Activated T-helper 1 cell treated with anti-CD3 and anti-CD28 coated beads, Interleukin-2, amount 50 U/mL, for 16 hours (primary cell): ENCODE results near the gene ANAPC10.

Experiments
- DNase-seq, 2 donors: peaks; one replicate each; pipeline ENCODE4 v3.0.0-alpha.2; 2020; ENCODE audit warnings: low read depth in 1 of 2, low spot score in 1 of 2

Gene ANAPC10

DNA sequence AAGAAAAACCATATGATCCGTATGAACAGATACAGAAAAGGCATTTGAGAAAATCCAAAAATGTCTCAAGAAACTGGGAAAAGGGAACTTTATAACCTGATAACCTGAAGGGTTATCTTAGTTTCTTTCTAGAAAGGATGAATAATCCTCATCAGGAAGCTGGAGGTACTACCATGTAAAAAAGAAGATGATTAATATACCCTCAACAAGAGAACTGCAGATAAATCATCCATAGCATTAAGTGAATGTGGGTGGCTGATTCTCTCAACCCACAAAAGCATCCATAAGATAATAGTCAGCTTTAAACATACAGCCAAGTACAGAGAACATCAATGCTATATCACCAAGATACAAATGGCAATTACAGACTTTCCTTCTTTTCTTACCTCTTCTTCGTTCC, 26.4 kb downstream of the ANAPC10 start:
- no peak for DNase-seq

DNA sequence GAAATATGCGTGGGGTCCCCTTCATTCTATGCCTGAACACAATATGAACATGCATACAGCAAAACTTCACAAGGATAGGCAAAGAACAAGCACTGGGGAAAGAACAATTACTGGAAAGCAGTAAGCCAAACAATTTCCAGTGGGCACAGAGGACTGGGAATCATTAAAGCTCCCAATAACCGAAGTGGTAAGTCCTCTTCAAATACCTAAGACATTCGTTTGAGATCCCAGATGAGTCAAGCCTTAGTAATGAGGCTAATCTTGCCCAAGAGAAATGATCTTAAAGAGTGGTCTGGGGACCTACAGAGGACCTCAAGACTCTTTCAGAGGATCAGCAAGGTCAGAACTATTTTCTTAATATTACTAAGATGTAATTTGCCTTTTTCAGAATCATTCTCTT, 28.6 kb downstream of the ANAPC10 start:
- DNase-seq, result no peak

DNA sequence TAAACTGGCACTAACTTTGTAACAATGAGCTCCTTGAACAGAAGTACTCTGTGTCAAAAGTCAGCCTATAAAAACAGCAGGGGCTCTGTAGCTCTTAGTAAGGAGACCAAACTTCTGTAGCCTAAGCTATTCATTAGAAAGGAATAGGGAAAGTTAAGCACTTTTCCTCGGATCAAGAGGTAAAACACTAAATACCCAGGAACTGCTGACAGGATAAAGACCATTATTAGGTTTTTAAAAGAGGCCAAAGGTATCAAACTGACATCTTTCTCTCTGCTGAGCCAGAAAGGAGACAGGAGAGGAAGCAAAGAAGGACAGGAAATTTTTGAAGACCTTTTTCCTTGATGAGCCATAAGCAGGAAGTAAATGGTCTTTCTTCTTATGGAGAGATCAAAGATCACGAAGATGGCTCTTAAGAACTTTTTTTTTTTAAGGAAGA, 31.9 kb downstream of the ANAPC10 start:
- DNase-seq, result no peak

DNA sequence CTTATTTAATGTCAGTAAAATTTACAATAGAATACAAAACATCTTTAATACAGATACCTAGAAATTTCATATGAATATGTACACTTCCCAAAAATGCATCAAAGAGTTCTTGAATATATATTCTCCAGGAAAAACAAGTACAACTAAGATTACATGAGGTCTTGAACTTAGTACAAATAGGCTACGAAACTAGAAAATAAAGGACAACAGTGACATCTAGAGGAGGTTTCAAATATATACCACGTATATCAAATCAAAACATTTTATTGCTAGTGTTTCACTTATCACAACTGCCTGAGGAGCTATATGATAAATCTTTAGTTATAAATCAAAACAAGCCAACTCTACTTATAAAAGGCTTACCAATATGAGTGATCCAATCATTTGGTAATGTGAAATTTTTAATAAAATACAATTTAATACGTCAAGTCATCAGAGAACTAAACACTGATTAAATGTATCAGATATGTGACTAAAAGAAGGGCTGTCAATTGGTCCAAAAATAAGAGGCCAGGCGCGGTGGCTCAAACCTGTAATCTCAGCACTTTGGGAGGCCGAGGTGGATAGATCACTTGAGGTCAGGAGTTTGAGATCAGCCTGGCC, 36.6 kb downstream of the ANAPC10 start:
- no peak for DNase-seq

DNA sequence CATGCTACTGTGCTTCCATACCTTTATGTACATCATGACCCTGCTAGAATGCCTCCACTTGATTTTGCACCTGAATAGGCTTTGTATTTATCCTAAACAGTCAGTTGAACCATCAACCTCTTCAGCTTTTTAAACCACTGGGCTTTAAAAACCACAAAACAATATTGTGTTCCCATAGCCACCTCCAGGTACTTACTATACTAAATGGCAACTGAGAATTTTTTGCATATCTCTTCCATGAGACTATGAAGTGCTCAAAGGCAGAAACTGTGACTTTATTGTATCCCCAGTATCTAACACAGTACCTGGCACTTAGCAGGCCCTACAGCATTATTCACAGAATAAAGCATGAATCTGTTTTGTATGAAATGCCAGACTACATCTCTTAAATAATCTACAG, 39.7 kb downstream of the ANAPC10 start:
- DNase-seq, result no peak

DNA sequence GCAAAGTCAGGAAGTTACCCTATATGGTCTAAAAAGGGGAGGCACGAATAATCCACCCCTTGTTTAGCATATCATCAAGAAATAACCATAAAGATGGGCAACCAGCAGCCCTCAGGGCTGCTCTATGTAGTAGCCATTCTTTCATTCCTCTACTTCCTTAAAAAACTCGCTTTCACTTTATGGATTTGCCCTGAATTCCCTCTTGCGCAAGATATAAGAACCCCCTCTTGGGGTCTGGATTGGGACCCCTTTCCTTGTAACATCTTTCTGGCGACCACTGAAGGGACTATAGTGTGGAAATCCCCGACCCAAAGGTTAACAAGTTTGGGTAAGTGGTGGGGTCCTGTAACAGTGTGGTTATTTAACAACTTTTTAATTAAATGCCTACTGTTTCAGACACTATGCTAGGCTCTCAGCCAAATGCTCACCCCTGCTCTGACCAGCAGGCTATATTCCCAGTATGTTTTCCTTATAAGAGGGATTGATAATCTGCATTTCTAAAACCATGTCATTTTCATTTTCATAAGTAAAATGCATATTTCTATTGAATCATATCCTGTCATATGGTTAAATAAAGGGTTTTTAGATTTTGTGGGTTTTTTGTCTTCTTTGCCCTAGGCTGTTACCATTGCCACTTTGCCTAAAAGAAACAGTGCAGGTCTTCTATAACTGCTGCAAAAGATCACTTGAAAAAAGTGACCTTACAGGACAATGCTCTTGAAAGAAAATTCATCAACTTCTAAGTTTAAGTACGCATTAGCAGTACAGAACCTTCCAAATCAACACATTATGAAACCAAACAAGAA, 41.5 kb downstream of the ANAPC10 start:
- DNase-seq, result no peak

DNA sequence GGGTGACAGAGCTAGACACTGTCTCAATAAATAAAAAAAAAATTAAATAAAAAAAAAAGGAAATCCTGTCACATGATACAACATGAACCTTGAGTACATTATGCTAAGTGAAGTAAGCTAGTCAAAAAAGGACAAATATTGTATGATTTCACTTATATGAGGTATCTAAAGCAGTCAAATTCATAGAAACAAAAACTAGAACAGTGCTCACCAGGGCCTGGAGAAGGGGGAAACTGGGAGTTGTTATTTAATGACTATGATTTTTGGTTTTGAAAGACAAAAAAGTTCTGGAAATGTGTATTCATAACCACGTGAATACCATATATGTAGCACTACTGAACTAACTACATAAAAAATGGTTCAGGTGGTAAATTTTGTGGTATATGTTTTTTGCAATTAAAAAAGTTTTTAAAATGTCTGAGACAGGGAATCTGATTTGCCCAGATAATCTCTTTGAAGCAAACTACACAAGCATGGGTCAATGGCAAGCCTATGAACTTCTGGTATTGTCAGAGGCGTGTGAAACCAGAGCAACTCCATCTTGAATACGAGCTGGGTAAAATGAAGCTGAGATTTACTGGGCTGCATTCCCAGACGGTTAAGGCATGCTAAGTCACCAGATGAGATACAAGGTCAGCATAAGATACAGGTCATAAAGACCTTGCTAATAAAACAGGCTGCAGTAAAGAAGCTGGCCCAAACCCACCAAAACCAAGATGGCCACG, 42.3 kb downstream of the ANAPC10 start:
- no peak for DNase-seq

DNA sequence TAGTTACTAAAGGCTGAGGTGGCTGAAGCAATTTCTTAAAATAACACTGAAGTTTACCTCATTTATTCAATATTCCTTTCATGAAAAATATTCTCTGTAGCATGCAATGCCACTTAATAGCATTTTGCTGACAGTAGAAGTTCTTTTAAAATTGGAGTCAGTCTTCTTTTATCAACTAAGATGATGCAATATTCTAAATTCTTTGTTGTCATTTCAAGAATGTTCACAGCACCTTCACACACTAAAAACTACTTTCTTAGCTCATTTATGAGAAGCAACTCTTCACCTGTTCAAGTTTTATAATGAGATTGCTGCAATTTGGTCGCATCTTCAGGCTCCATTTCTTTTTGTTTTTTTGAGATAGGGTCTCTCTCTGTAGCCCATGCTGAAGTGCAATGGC, 48.8 kb downstream of the ANAPC10 start:
- DNase-seq, result no peak

DNA sequence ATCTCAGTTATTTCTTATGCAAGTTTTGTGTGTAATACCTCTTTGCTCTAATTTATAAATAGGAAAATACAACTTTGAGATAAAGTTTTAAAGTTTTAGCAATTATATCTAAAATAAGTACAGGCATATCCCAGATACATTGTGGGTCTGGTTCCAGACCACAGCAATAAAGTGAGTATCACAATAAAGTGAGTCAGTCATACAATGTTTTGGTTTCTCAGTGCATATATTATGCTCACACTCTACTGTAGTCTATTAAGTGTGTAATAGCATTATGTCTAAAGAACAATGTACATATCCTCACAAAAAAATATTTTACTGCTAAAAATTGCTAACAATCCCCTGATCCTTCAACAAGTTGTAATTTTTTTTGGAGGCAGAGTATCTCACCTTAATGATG, 49.2 kb downstream of the ANAPC10 start:
- DNase-seq, result no peak

DNA sequence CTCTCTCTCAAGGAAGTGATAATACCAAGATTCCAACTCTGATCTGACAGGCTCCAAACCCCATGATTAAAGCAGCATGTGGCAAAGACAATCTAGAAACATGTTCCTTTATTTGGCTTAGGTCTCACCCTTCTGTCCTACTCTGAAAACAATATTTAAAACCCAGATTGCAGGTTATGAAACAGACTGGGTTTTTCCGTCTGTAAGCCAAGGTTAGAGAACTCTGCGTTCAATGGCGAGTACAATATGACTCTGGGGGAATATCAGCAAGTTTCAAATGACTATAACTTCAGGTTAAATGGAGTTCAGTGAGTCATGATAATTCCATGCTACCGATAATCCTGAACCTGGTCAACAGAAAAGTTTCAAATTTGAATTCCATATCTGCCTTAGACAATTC, 50.8 kb downstream of the ANAPC10 start:
- DNase-seq, result no peak

DNA sequence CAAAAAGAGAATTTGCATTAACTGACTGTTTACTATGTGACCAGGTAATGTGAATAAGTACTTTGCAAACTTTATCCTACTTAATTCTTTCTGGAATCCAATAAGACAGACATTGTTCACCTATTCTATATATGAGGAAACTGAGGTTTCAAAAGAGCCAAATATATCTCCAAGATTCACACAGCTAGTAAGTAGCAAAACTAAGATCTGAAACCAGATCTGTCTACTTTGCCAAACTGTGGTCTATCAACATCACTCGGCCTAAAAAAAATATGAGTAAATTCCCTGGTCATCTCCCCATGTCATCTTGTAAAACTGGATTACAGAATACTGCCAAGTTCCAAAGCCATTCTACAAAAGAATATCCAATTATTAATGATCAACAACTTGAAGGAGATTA, 52.8 kb downstream of the ANAPC10 start:
- no peak for DNase-seq

DNA sequence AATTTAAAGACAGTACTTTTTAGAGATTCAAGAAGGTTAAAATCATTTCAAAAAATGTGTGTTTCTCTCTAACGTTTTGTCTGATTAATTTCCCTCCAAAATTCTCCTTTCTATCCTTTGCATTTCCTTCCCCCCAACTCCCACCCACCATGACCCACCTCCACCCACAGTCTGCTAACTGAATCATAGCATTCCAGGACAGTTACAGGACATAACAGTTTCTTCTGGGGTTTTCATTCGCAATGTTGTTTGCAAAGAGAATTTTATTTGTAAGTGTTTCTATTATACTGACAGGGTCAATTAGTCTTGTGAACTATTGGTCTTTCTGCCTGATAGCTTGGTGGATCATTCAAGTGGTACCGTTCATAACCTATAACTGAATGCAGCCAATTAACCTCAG, 53.7 kb downstream of the ANAPC10 start:
- DNase-seq, result no peak

DNA sequence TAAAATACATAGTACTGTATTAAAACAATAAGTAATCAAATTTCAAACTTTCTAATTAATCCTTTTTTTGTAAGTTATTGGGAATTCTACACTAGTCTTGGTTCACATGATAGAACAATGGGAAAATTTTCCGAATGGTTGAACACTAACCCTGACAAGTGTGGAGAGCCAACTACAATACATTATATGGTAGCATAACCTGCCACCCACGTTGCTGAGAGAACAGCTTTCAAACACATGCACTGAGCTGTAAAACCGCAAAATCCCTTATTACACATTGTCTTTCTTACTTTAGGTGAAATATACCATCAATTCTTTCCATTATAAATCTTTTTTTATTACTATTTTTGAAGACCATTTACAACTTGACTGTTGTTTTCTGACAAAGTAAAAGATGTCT, 54.7 kb downstream of the ANAPC10 start:
- DNase-seq, result no peak

DNA sequence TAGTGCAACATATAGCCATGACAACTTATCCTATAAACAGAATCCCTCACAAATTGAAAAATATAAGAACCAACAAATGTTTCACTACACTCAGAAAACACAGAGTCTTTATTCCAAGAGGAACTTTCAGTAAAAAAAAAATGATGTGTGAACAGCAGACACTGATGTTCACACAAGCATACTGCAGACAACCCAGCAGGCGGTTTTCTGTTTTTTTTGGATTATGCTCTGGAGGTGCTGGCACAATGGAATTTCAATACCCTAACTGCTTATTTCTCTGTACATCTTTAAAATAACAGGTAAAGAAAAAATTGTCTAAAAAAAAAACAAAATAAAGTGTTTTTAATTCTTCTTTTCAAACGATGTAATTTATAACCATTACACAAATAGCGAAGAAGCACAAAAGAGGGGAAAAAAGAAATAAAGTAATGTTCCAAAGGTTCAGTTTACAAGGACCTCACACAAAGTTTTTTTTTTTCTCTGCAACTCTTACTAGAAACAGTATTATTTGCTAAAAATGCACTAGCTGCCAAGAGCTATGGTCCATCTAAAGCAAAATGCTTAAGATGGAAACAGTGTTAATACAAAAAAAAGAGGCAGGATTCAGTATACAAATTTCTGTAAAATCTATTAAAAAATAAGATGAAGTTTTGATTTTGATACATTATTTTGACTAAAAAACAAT, 55.3 kb downstream of the ANAPC10 start:
- no peak for DNase-seq

DNA sequence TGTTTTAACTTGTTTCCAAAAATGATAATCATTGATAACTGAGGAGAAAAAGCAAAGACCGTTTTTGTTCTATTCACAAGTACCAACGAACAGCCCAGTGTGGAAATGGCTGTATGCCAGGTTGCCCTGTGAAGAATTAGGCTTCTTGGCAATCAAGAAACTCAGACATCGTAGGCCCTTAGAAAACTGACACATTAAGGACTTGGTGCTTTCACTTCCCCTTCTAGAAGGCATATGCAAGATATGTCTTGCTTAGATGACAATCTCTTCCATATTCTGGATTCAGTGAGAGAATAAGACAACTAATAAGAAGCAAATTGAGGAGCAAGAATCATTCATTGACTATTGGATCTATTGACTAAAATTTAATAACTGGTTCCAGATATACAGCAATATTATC, 56.6 kb downstream of the ANAPC10 start:
- DNase-seq, result no peak

DNA sequence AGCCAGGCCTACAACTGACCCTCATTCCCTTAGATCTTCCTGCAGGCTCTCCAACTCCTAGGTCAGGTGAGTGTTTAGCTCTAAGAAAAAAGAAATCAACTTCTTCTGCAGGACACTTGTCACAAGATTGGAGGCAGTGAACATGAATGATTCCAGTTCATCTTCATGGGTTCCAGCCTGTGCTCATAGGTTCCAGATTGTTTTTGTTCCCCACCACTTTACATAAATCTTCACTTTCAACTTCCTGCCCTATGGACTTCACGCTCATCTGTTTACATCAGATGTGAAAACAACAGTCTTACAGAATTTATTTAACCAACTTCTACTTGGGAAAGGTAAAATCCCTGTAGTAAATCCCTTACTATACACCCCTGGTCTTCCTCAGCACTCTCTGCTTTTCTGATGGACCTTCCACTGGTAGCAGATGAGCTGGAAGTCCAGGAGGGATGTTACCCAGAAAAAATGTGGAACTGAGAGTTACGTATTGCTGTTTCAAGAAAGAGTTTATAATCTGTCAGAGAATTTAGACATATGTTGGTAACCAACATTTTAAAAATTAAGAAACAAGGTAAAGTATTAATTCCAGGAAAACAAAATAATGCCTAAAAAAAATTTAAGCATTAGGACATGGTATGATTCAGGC, 62.4 kb downstream of the ANAPC10 start:
- DNase-seq, result no peak

DNA sequence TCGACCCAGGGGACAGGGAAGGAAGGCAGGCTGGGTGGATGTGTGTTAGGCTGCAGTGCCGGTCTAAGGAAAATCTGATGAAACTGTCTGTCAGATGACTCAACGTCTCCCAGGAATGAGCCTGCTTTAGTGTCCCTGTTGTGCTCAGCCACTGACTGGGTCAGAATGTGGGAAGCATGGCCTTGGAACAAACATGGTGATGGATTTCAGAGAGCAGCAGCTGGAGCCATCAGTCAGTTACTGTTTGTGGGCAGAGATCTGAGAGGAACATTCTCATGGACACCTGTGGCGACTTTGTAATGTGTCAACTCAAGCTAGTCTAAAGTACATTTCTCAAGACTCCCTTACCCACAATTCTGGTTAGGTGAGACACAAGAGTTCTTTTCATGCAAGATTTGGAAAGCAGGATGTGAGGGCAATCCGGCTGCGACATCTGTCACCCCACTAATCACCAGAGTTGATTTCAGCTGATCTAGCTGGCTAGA, 63.2 kb downstream of the ANAPC10 start:
- DNase-seq, result no peak

DNA sequence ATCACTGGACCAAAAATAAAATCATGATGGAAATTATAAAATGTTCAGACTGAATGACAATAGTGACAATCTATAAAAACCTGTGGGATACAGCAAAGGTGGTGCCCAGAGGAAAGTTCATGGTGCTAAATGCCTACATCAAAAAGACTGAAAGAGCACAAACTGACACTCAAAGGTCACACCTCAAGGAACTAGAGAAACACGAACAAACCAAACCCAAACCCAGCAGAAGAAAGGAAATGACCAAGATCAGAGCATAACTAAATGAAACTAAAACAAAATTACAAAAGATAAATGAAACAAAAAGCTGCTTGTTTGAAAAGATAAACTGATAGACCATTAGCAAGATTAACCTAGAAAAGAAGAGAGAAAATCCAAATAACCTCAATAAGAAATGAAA, 78.7 kb downstream of the ANAPC10 start:
- DNase-seq, result no peak

DNA sequence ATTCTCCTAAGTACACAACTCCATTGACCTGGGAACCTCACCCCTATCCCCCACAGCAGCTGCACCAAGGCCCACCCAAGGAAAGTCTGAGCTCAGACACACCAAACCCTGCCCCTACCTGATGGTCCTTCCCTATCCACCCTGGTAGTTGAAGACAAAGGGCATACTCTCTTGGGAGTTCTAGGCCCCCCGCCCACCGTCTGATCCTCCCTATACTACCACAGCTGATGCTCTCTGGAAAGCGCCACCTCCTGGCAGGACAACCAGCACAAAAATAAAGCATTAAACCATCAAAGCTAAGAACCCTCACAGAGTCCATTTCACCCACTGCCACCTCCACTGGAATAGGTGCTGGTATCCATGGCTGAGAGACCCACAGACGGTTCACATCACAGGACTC, 83.6 kb downstream of the ANAPC10 start:
- no peak for DNase-seq

DNA sequence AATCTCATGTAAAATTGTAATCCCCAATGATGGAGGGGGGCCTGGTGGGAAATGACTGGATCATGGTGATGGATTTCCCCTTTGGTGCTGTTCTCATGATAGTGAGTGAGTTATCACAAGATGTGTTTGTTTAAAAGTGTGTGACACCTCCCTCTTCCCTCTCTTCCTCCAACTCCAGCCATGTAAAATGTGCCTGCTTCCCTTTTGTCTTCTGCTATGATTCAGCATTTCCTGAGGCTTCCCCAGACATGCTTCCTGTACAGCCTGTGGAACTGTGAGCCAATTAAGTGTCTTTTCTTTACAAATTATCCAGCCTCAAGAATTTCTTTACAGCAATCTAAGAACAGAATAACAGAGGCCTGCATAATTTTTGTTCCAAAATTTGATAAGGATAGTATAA, 85.2 kb downstream of the ANAPC10 start:
- no peak for DNase-seq

DNA sequence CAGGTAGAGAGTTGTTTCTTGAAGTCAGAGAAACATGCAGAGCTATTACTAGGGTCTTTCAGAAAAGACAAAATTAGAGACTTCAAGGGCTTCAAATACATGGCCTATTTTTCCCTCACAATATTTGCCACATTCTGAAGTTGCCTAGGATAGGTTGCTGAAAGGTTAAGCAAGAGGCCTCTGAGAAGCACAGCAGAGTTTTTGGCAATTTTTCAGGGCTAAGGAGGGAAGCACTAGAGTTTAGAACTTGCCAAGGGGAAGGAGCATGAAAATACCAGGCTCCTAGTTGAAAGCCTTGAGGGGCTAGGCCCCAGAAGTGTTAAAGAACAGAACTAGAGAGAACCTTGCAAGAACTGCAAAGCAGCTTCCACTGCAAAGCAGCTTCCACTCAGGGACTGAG, 86.4 kb downstream of the ANAPC10 start:
- DNase-seq, result no peak
